GM12892 (cell line): ENCODE results near the gene INF2.
A peak's percentile ranks its signal among the peaks of the same experiment; 100 is the strongest.

ENCODE experiments used
- DNase-seq: peaks from one replicate; pipeline ENCODE4 v3.0.0; 2011; ENCODE audit not compliant: insufficient read length
- FAIRE-seq: peaks from 2 replicates; lab custom pipeline; 2011; peaks lifted over from hg19 to GRCh38; lab: Jason Lieb, UNC
- POLR2A ChIP-seq: IDR thresholded peaks from 2 replicates; pipeline ENCODE4 v1.6.1; 2011; ENCODE audit warnings: low read depth, low read length, control low read depth
- POLR2AphosphoS5 ChIP-seq: IDR thresholded peaks from 2 replicates; pipeline ENCODE4 v1.6.1; 2011; ENCODE audit warnings: low read depth, low read length, control low read depth
- TAF1 ChIP-seq: IDR thresholded peaks from 2 replicates; pipeline ENCODE4 v1.6.1; 2011; ENCODE audit warnings: low read depth, mild to moderate bottlenecking, control low read depth, low read length, borderline replicate concordance

The INF2 gene

DNA sequence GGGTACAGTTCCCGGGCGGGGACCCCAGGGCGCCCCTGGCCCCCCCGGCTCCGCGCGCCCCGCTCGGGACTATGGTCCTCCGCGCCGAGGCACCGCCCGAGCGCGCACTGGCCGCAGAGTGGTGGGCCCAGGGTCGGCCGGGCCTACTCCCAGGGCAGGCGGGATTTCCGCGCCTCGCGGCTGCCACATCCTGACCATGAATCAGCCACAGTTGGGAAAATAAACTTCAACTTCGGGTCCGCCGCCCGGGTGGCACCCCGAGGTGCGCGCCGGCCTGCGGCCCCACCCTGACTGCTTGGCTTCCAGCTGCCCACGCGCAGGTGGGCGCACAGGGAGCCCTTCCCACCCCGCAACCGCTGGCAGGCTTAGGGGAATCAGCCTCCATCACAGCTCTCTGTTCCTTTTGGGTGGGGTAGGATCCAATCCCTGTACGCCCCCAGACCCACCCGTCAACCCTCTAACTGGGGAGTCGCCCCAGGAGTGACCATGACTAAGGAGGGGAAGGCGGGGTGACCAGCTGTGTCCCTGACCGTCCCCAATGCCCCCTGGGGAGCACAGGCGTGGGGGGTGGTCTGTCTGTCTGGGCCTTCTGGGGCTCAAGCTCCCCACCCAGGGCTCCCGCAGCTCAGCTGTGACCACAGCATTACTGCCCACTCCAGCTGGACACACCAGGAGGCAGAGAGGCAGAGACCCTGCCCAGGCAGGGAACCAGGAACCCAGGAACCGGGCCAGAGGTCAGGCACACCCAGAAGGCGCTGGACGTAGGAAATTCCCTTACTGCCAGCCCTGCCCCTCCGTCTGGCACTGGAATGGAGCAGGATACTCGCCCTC, 678 bp downstream of the INF2 start:
- FAIRE-seq = peak; percentile 78
- DNase-seq = no peak
- TF ChIP-seq POLR2AphosphoS5 (no peak), POLR2A (no peak), TAF1 (no peak)

DNA sequence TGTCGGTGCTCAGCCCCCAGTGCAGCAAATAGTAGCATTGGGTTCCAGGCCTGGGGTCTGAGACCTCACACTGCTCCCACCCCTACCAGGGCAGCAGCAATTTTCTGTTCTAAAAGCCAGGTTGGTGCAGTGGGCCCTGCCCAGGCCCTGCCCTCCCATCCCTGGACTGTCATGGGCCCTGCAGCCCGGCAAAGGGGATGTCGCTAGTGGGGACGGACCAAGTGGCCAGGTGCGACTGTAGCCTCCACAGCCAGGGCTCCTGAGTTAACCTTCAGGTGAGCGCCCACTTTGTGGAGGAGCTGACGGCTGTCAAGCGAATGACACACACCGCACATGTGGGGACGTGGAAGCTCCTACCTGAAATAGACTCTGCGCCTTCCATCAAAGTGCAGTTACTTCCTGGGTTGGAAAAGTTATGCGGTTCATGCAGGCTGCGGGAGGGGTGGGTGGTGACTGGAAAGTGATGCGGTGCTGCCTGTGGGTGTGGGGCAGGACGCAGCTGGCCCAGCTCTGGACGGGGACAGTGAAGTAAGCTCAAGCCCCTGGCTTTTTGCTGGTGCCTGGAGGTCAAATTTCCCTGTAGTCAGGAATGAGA, 1.5 kb downstream of the INF2 start:
- FAIRE-seq = no peak

DNA sequence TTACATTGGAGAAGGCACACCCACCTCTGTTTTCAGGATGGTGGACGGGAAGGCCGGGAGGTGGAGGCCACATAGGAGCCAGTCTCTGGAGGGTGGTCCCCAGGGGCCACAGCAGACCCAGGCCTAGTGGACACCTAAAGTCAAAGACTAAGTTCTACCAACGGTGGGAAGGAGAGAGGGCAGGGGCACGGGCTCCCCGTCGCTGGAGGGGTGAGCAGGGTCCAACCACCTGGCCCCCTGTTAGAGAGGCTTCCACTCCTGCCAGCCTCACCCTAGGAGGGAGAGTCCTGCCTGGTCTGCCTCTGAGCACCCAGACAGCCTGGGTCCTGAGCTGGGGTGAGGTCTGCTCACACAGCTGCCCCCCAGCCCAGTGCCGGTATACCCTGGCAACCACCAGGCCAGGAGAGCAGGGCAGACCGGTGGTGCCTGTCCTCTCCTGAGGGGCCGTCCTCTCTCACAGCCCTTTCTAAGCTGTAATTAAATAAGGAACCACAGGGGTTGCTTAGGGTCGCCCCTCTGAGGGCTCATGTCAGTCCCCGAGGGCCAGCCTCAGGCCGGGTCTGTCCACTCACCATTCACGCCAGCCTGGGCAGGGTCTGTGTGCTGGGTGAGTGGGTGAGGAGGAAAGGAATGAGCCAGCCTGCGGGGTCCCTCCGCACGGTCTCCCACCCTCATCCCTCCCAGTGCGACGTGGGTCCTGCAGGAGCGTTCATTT, 2.3 kb downstream of the INF2 start:
- DNase-seq (no peak), FAIRE-seq (no peak)
- TF ChIP-seq POLR2AphosphoS5 = no peak
- TF ChIP-seq TAF1 = no peak

More for the DNA sequence above, 1.5 kb downstream of the INF2 start:
- no peak for TF ChIP-seq POLR2AphosphoS5
- TF ChIP-seq POLR2A = no peak
- TF ChIP-seq TAF1 = no peak
- DNase-seq = no peak

DNA sequence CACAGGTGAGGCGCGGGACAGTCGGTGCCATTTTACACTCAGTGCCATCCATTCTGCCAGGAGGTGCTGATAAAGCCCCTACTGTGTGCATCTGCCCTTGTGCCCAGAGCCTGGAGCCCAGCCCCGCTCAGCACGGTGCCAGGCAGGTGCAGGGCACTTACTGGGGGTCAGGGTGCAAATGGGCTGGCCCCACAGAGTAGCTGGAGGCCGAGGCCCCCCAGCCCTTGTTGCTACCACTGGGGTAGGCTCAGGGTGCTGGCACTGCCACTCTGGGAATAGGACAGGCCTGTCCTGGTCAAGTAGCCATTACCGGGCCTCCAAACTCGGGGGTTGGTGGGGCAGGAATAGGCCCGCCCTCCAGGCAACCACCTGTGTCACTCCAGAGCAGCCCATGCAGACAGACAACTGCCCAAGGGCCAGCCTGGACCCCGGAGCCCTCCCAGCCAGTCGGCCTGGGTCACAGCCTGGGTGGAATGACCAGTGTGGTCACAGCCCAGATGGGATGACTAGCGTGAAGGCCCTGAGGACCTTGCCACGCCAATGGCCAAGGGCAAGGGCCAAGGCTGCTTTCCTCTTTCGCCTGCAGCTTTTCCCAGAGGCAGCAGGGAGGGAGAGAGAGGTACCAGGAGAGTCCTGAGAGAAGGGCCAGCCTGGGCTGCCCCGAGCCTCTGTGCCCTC, 3.0 kb downstream of the INF2 start:
- TF ChIP-seq POLR2A (no peak), POLR2AphosphoS5 (no peak), TAF1 (no peak)

DNA sequence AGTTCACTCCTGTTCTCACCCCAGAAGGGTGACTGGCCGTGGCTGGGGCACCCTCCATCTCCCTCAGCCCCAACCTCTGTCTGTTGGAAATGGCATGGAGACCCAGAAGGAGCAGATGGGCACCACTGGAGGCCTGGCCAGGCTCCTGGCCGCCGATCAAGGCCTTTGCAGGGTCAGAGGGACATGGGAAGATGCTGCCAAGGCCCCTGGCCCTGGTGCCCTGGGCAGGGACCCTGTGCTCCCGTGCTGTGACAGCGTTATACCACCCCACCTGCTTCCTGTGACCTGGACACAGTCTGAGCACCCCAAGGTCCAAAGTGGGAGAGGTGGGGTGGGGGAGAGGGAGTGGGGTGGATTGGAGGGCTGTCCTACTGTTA, 3.5 kb downstream of the INF2 start:
- DNase-seq (no peak), FAIRE-seq (no peak)
- TF ChIP-seq POLR2A = no peak

More for the DNA sequence above, 3.0 kb downstream of the INF2 start:
- FAIRE-seq (no peak), DNase-seq (no peak)

DNA sequence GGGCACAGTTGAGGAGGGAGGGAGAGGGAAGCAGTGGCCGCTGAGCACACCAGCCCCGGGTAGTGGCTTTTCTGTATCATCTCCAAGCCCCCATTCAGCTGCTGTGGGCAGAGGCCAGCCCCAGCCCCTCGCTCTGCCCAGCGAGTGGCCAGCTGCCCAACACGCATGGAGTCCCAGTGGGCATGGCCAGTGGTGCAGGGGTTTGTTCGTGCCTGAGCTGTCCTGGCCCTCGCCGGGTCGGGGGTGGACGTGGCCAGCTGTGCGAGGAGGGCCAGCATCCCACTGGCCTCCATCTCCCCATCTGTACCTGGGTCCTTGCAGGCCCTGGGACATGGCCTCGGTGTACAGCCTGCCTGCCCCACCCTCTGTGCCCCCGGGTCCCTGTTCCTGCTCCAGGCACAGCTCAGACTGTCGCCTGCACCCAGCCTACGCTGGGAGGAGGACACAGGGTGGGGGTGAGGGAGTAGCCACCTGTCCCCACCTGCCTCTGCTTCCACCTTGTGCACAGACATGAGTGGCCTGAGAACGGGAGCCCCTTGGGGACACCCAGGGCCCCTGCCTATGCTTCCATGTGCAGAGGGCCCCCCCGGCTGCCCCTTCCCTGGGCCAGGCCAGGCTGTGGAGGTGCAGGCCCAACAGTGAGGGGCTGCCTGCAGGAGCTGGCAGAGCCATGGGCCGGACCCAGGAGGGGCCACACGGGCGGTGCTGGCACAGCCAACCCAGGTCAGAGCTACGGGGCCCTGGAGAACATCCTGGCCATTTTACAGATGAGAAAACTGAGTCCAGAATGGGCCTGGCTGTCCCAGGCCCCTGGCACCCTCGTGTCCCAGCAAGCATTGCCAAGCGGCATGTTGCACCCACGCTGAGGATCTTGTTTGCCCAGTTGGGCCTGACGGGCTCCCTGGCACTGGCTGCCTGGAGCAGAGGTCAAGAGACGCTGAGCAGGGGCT, 4.3 kb downstream of the INF2 start:
- FAIRE-seq = no peak
- no peak for TF ChIP-seq TAF1
- TF ChIP-seq POLR2AphosphoS5 = no peak
- no peak for TF ChIP-seq POLR2A
- no peak for DNase-seq

DNA sequence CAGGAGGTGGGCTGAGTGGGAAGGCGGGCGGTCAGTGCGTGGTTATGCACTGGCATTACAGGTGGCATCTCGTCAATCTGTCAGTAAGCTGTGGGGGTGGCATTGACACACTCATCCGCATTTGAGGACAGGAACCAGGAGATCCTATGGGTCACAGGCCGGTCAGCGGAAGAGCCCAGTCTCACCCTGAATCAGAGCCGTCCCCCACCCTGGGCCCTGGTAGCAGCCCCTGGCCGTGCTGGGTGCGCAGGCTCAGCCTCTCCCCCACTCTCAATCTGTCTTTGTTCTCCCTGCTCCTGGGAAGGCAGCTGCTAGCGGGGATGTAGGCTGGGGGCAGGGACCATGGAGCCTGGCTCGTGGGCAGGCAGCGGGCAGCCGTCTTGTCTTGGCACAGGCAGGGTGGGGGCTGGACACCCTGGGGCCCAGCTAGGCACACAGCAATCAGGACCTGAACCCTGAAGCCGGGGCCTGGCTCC, 5.1 kb downstream of the INF2 start:
- DNase-seq = no peak
- no peak for FAIRE-seq
- TF ChIP-seq TAF1 (no peak), POLR2A (no peak), POLR2AphosphoS5 (no peak)

DNA sequence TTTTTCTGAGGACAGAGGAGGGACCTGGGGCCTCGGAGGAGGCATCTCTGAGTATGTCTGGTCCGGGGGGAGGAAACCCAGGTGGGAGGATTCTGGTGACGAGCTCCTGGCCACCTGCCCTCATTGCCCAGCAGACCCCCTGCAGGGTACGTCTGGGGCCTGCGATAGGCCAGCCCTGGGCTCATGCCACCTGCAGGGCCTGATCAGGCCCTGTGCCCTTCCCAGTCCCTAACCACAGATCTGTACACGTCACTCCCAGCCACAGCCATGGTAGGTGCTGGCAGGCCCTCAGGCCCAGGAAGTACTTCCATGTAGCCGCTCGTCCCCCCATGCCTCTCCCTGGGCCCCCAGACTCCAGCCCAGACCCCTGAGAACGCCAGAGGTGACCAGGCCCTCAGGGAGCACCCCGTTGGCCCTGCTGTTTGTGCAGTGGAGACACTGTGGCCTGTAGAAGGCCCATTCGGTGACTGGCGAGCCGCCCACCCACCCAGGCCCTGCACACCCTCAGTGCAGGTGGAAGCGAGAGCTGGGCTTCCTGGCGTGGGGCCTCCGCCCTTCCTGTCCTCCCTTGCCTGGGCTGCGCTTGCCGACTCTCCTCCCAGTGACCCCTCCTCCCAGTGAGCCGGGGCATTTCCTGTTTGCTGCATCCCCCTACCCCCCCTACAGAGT, 5.7 kb downstream of the INF2 start:
- no peak for FAIRE-seq
- DNase-seq = no peak
- TF ChIP-seq POLR2AphosphoS5 (no peak), POLR2A (no peak), TAF1 (no peak)

DNA sequence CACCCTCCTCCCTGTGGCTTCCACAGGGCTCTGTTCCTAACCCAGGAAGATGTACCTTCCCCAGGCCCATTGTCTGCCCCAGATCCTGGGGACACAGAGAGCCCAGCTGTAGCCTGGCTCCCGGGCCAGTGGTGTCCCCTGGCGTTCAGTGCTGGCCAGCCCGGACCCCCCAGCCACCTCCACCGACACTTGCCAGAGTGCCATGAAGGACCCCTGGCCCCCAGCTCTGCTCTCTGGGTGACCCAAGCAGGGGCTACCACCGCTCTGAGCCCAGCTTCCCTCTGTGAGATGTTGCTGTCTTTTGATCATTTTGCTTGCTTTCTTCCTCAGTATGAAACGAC, 6.2 kb downstream of the INF2 start:
- DNase-seq (no peak), FAIRE-seq (no peak)
- TF ChIP-seq TAF1 = no peak
- TF ChIP-seq POLR2A = no peak
- no peak for TF ChIP-seq POLR2AphosphoS5
